Nephron progenitor cell (in vitro differentiated cells): ENCODE data around the gene PNCK.

ENCODE experiments used
- DNase-seq: peaks from one replicate; pipeline ENCODE4 v3.0.0; 2021
- H3K27ac Mint-ChIP-seq: 2 replicates; pipeline ENCODE4 v1.8.0; 2021; ENCODE audit warnings: mild to moderate bottlenecking, moderate library complexity, mixed read lengths
- H3K27me3 Mint-ChIP-seq: 2 replicates; pipeline ENCODE4 v1.8.0; 2021; ENCODE audit warnings: mild to moderate bottlenecking, low read depth, mixed read lengths; ENCODE audit not compliant: poor library complexity
- H3K36me3 Mint-ChIP-seq: 2 replicates; pipeline ENCODE4 v1.8.0; 2021; ENCODE audit warnings: low read depth, mixed read lengths
- H3K4me1 Mint-ChIP-seq: 2 replicates; pipeline ENCODE4 v1.8.0; 2021; ENCODE audit warnings: mixed read lengths
- H3K4me3 Mint-ChIP-seq: 2 replicates; pipeline ENCODE4 v1.8.0; 2021; ENCODE audit warnings: mild to moderate bottlenecking, moderate library complexity, mixed read lengths
- H3K9me3 Mint-ChIP-seq: 2 replicates; pipeline ENCODE4 v1.8.0; 2021; ENCODE audit warnings: mild to moderate bottlenecking, moderate library complexity, mixed read lengths
- CTCF ChIP-seq: fragments of 200-600 bp; sonication (generic); IDR thresholded peaks from 2 replicates; pipeline ENCODE4 v1.5.0; 2021; ENCODE audit warnings: antibody characterized with exemption

Gene PNCK

GRCh38 chrX:153673428-153674218 lies at the start of gene PNCK:
PNCK (minus strand) TSS chrX:153673813; CDS start chrX:153673076, 737 bp downstream.
- no peak within 1 kb of the TSS for H3K27ac Mint-ChIP-seq
- H3K9me3 Mint-ChIP-seq: peaks cover 46% of the 10 kb centered on the region

GRCh38 chrX:153722704-153723350 lies 49.2 kb upstream of the PNCK start:
- Mint-ChIP-seq H3K27ac (no peak overlapping the region), H3K4me1 (peaks cover 27% of the 10 kb centered on the region), H3K9me3 (peaks cover 48% of the 10 kb centered on the region), H3K4me3 (peak overlapping the region; percentile 86), H3K27me3 (no peaks in the 10 kb centered on the region), H3K36me3 (peaks cover 27% of the 10 kb centered on the region)
- TF ChIP-seq CTCF: no peak
- no peak for DNase-seq

More at GRCh38 chrX:153673428-153674218, at the start of gene PNCK:
- Mint-ChIP-seq H3K36me3 (peaks cover 5% of the 10 kb centered on the region), H3K4me1 (peaks cover 17% of the 10 kb centered on the region), H3K4me3 (peak within 1 kb of the TSS; percentile 65), H3K27me3 (peaks cover 33% of the 10 kb centered on the region)
- no peak for DNase-seq
- TF ChIP-seq CTCF: no peak

GRCh38 chrX:153719701-153720100 lies 46.1 kb upstream of the PNCK start:
- H3K27ac Mint-ChIP-seq: no peak overlapping the region
- TF ChIP-seq CTCF: no peak
- H3K9me3 Mint-ChIP-seq: peaks cover 57% of the 10 kb centered on the region
- H3K4me3 Mint-ChIP-seq: no peak overlapping the region
- peaks cover 12% of the 10 kb centered on the region for H3K4me1 Mint-ChIP-seq
- peaks cover 42% of the 10 kb centered on the region for H3K36me3 Mint-ChIP-seq
- DNase-seq: no peak
- no peaks in the 10 kb centered on the region for H3K27me3 Mint-ChIP-seq

- no peak overlapping the region for H3K4me3 Mint-ChIP-seq
Observed at GRCh38 chrX:153719238-153719637, 45.6 kb upstream of the PNCK start.

GRCh38 chrX:153717445-153717844 lies 43.8 kb upstream of the PNCK start:
- peaks cover 55% of the 10 kb centered on the region for H3K36me3 Mint-ChIP-seq
- no peak overlapping the region for H3K27ac Mint-ChIP-seq
- TF ChIP-seq CTCF: no peak
- H3K4me1 Mint-ChIP-seq: peaks cover 7% of the 10 kb centered on the region
- H3K27me3 Mint-ChIP-seq: peaks cover 2% of the 10 kb centered on the region
- no peak overlapping the region for H3K4me3 Mint-ChIP-seq
- H3K9me3 Mint-ChIP-seq: peaks cover 61% of the 10 kb centered on the region
- no peak for DNase-seq

More at GRCh38 chrX:153719238-153719637, 45.6 kb upstream of the PNCK start:
- peaks cover 12% of the 10 kb centered on the region for H3K4me1 Mint-ChIP-seq
- peaks cover 60% of the 10 kb centered on the region for H3K9me3 Mint-ChIP-seq
- no peak for DNase-seq
- H3K27me3 Mint-ChIP-seq: no peaks in the 10 kb centered on the region
- no peak overlapping the region for H3K27ac Mint-ChIP-seq
- TF ChIP-seq CTCF: no peak
- H3K36me3 Mint-ChIP-seq: peaks cover 44% of the 10 kb centered on the region
